Measurements from ENCODE around the gene PIRT. TPM values are rescaled to one million over a fixed set of nuclear protein-coding genes. Genes with fewer than 3 reads are reported as not detected.

PIRT gene
- total RNA-seq, 4 donors from 2014 or later, result 0.35 to 2.0 (median 1.2) TPM

DNA sequence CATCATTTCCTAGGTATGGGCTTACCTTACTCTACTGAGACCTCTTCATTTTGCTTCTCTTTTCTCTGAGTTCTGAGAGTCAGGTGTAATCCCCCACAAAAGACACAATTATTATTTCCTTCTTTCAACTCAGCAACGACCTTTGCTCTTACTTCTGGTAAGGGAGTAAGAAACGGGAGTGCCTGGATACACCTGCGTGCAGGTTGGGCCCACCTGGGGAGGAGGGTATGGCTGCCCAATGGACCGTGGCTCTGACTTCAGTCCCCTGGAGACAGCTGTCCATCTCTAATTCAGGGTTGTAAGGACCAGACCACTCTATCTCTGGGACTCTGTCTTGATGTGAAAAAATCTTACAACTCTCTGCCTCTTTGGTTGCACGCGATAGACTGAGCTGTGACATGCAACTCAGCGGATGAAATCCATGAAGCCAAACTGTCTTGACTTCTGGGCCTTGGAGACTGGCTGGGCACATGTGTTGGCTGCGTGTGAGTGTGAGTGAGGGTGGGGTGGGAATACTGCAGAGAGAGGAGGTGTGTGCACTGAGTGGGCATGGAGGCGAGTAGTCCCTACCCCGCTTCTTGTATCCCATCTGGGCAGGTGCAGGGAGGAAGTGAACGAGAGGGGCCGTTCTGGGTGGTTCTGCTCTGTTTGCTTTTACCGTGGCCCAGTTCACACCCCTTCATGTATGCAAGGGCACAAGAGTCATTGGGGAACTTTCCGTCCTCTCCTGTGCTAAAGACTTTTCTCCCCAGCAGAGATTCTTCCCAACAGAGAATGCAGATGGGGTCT is 35.2 kb downstream of the PIRT start:
- peak in 2 of 3 donors; percentile 63 to 69 for DNase-seq
- H3K9me3 ChIP-seq, result no peaks in the 10 kb centered on the region
- H3K27ac ChIP-seq, result peak overlapping the region in 3 of 4 donors; percentile 82 to 97 (median 94)
- peaks cover 0 to 27% (median 8%) of the 10 kb centered on the region in 4 donors for H3K4me1 ChIP-seq
- H3K4me3 ChIP-seq, result peak overlapping the region in 3 of 4 donors; percentile 25 to 69 (median 58)
- H3K36me3 ChIP-seq, result no peaks in the 10 kb centered on the region
- H3K27me3 ChIP-seq, result no peaks in the 10 kb centered on the region
- TF ChIP-seq, protein P1, sequence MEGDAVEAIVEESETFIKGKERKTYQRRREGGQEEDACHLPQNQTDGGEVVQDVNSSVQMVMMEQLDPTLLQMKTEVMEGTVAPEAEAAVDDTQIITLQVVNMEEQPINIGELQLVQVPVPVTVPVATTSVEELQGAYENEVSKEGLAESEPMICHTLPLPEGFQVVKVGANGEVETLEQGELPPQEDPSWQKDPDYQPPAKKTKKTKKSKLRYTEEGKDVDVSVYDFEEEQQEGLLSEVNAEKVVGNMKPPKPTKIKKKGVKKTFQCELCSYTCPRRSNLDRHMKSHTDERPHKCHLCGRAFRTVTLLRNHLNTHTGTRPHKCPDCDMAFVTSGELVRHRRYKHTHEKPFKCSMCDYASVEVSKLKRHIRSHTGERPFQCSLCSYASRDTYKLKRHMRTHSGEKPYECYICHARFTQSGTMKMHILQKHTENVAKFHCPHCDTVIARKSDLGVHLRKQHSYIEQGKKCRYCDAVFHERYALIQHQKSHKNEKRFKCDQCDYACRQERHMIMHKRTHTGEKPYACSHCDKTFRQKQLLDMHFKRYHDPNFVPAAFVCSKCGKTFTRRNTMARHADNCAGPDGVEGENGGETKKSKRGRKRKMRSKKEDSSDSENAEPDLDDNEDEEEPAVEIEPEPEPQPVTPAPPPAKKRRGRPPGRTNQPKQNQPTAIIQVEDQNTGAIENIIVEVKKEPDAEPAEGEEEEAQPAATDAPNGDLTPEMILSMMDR (IDR thresholded peaks at IDR 0.05), result no peak
- TF ChIP-seq POLR2A (IDR thresholded peaks at IDR 0.05), result peak; percentile 27 to 46

- DNase-seq, result peak in 1 of 3 donors; percentile 49
- TF ChIP-seq, protein P1 (IDR thresholded peaks at IDR 0.05), result no peak
- no peak for TF ChIP-seq POLR2A (IDR thresholded peaks at IDR 0.05)
- Histone ChIP-seq H3K4me1 (peaks cover 0 to 17% (median 8%) of the 10 kb centered on the region in 4 donors), H3K27ac (peak overlapping the region in 3 of 4 donors; percentile 82 to 97 (median 94)), H3K4me3 (peak overlapping the region in 1 of 4 donors; percentile 23), H3K9me3 (no peaks in the 10 kb centered on the region), H3K36me3 (peaks cover 0 to 13% (median 3%) of the 10 kb centered on the region in 3 donors), H3K27me3 (no peaks in the 10 kb centered on the region)
These were observed 38.5 kb downstream of the PIRT start for GRCh38 chr17:10799407-10799806.

DNA sequence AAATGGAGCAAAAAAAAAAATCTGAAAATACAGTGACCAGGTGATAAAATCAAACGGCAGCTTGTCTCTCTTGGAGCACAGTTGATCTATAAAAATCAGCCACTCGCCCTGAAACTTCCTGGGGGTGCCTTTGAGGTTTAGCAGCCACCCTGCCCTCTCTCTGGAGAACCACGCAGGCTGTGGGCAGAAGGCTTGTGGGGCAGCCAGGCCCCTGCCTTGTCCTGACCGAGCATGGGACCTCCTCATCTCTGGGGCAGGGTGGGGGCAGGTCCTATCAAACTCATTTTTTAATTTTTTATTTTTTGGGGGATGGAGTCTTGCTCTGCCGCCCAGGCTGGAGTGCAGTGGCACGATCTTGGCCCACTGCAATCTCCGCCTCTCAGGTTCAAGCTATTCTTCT is 39.0 kb downstream of the PIRT start:
- peaks cover 0 to 13% (median 3%) of the 10 kb centered on the region in 3 donors for H3K36me3 ChIP-seq
- TF ChIP-seq, protein P1 (IDR thresholded peaks at IDR 0.05), result no peak
- TF ChIP-seq POLR2A (IDR thresholded peaks at IDR 0.05), result no peak
- H3K9me3 ChIP-seq, result no peaks in the 10 kb centered on the region
- H3K4me3 ChIP-seq, result peak overlapping the region in 1 of 4 donors; percentile 23
- H3K27ac ChIP-seq, result peak overlapping the region in 3 of 4 donors; percentile 82 to 97 (median 94)
- peak in 2 of 3 donors; percentile 48 to 52 for DNase-seq
- H3K4me1 ChIP-seq, result peaks cover 0 to 17% (median 8%) of the 10 kb centered on the region in 4 donors
- no peaks in the 10 kb centered on the region for H3K27me3 ChIP-seq

- Histone ChIP-seq H3K27ac (peak overlapping the region in 3 of 4 donors; percentile 82 to 97 (median 94)), H3K4me3 (peak overlapping the region in 2 of 4 donors; percentile 11 to 43), H3K9me3 (no peaks in the 10 kb centered on the region), H3K27me3 (no peaks in the 10 kb centered on the region), H3K36me3 (peaks cover 0 to 13% (median 3%) of the 10 kb centered on the region in 3 donors), H3K4me1 (peaks cover 0 to 17% (median 8%) of the 10 kb centered on the region in 4 donors)
- peak in 2 of 3 donors; percentile 63 to 67 for DNase-seq
- TF ChIP-seq POLR2A (IDR thresholded peaks at IDR 0.05), result peak in 1 of 2 donors; percentile 4
- TF ChIP-seq, protein P1 (IDR thresholded peaks at IDR 0.05), result no peak
These were observed 39.5 kb downstream of the PIRT start for GRCh38 chr17:10798332-10798749.

DNA sequence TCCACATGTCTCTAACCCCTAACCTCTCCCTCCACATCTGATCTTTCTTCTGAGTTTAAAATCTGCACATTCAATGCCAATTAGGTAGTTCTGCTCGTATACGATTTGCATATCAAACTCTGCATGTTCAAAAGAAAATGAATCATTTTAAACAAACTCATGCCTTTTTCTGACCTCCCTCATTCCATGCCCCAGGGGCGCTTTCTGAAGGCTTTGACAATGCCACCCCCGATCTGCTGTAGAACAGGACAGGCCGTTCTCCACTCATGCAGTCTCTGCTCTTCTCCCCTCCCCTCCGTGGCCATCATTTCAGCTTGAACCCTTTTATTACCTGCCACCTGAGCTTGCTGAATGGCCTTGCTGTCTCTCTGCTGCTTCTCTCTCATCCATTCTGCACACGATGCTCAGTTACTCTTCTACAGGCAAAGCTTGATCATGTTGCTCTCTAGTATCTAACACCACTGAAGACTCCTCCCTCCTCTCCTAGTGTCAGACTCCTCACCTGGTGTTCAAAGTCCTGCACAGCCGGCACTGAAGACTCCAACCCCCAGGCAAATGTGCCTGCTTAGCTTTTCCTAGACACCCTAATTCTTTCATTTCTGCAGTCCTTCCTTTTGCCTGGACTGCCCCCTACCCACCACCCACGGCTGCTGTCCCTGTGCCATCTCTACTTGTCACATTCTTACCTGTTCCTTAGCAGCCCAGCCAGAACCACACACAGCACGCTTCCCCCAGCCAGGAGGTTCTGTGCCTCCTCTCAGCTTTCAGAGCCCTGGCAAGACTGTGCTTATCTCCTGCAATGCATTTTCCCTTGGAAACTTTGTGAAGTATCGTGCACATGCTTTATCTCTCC is 40.2 kb downstream of the PIRT start:
- Histone ChIP-seq H3K4me3 (peak overlapping the region in 2 of 4 donors; percentile 34 to 43), H3K27ac (peak overlapping the region in 3 of 4 donors; percentile 82 to 97 (median 94)), H3K9me3 (no peaks in the 10 kb centered on the region), H3K36me3 (peaks cover 0 to 13% (median 3%) of the 10 kb centered on the region in 3 donors), H3K27me3 (no peaks in the 10 kb centered on the region), H3K4me1 (peaks cover 0 to 17% (median 8%) of the 10 kb centered on the region in 4 donors)
- TF ChIP-seq, protein P1 (IDR thresholded peaks at IDR 0.05), result peak in 1 of 6 experiments; percentile 10
- TF ChIP-seq POLR2A (IDR thresholded peaks at IDR 0.05), result peak; percentile 48 to 93
- peak in 2 of 3 donors; percentile 73 to 84 for DNase-seq
